ENCODE data around the gene CCDC12. TPM values are rescaled to one million over a fixed set of nuclear protein-coding genes. Genes with fewer than 3 reads are reported as not detected.

Gene CCDC12
- total and polyA plus RNA-seq, 11 donors = 27.1 to 120 (median 34.4) TPM

DNA sequence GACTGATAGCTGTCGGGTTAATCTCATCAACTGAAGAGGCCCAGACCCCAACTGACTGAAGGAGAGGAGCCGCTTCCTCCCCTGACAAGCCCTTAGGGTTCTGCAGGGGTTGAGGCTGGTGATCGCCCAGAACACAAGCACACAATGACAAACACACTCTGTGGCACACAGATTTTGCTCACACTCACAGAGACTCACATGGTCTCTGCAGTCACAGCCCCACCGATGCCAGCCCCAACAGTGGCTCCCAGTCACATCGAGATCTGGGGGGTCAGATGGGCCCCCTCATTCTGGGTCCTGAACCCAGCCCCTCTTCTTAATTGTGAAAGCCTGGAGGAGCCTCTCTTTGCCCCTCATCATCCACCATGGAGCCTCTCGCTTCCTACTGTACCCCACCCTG, 82.3 kb downstream of the CCDC12 start:
- DNase-seq (peak in 1 of 5 donors; percentile 17), ATAC-seq (no peak)
- Histone ChIP-seq H3K4me3 (no peak overlapping the region), H3K27me3 (peaks cover 0 to 22% (median 0%) of the 10 kb centered on the region in 9 donors), H3K9me3 (no peaks in the 10 kb centered on the region), H3K36me3 (no peaks in the 10 kb centered on the region), H3K27ac (peak overlapping the region in 1 of 12 donors; percentile 68), H3K4me1 (peaks cover 0 to 50% (median 26%) of the 10 kb centered on the region in 12 donors)
- intact Hi-C loops (cut with DNase I) = loop anchor here in 5 of 10 donors (2.0 to 5.0 kb wide), 4 partner anchors 27 to 232 kb away; no protein-coding TSS in a partner anchor
- WGBS, 4 donors = 91 to 100% (median 93%) methylated on average over 4 to 6 of the region's 6 CpGs
- TF ChIP-seq CTCF (IDR thresholded peaks at IDR 0.05) (no peak), POLR2A (IDR thresholded peaks at IDR 0.05) (no peak)

- DNase-seq = peak in 2 of 5 donors; percentile 31 to 55
Measured at GRCh38 chr3:46893763-46894162, 82.8 kb downstream of the CCDC12 start.

DNA sequence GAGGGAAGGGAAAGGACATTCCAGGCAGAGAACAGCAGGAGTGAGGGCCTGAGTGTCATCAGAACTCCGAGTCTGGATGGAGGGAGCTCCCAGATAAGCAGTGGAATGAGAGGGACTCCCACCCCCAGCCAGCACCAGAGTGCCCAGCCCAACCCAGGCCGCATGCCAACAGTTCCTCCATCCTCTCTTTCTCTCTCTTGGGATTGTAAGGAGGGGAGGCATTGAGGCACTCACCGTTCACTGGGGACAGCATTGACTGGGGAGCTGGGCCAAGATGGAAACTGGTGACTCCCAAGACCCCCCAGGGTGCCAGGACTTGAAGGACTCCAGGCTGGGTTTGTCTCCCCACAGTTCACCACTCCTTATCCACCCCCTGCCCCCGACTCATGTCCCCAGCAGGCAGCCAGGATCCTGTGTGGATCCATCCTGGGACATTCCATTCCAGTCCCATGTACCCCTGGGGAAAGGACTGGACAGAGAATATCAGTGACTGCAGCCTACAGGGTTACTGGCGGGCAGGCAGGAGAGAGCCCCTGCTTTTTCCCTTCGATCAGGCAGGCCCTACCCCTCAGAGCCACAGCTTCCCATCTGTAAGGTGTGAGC, 83.3 kb downstream of the CCDC12 start:
- DNase-seq = peak in 3 of 5 donors; percentile 57 to 58 (median 57)

More at GRCh38 chr3:46893763-46894162, 82.8 kb downstream of the CCDC12 start:
- H3K27me3 ChIP-seq = peaks cover 0 to 22% (median 0%) of the 10 kb centered on the region in 9 donors
- no peak for ATAC-seq
- TF ChIP-seq POLR2A (IDR thresholded peaks at IDR 0.05) (no peak), CTCF (IDR thresholded peaks at IDR 0.05) (no peak)
- H3K27ac ChIP-seq = peak overlapping the region in 3 of 12 donors; percentile 67 to 71 (median 68)
- intact Hi-C loops (cut with DNase I) = loop anchor here in 7 of 10 donors (1.0 to 5.0 kb wide), 5 partner anchors 27 to 231 kb away; no protein-coding TSS in a partner anchor
- WGBS, 4 donors = 49 to 73% (median 63%) methylated on average over 9 of the region's 9 CpGs
- H3K4me1 ChIP-seq = peaks cover 0 to 51% (median 26%) of the 10 kb centered on the region in 12 donors
- H3K4me3 ChIP-seq = no peak overlapping the region
- H3K9me3 ChIP-seq = no peaks in the 10 kb centered on the region
- no peaks in the 10 kb centered on the region for H3K36me3 ChIP-seq

More for the DNA sequence above, 83.3 kb downstream of the CCDC12 start:
- Histone ChIP-seq H3K27ac (peak overlapping the region in 10 of 12 donors; percentile 1 to 71 (median 48)), H3K4me1 (peaks cover 0 to 48% (median 24%) of the 10 kb centered on the region in 12 donors), H3K27me3 (peaks cover 0 to 17% (median 0%) of the 10 kb centered on the region in 9 donors), H3K36me3 (no peaks in the 10 kb centered on the region), H3K9me3 (no peaks in the 10 kb centered on the region), H3K4me3 (peak overlapping the region in 5 of 12 donors; percentile 41 to 56 (median 46))
- peak; percentile 2 to 56 (median 28) for ATAC-seq
- 46 to 60% (median 52%) methylated on average over 5 to 6 of the region's 6 CpGs for WGBS, 4 donors
- intact Hi-C loops (cut with DNase I) = loop anchor here in 3 of 10 donors (1.0 to 5.0 kb wide), 3 partner anchors 26 to 231 kb away; no protein-coding TSS in a partner anchor
- TF ChIP-seq POLR2A (IDR thresholded peaks at IDR 0.05) = no peak
- no peak for TF ChIP-seq CTCF (IDR thresholded peaks at IDR 0.05)
